Panc1 (cell line): ENCODE measurements around the gene PTTG1IP.

Experiments
- POLR2AphosphoS5 ChIP-seq: IDR thresholded peaks from 2 replicates; pipeline ENCODE4 v1.6.1; 2012; ENCODE audit warnings: mild to moderate bottlenecking, low read depth, low read length, moderate library complexity
- SIN3A ChIP-seq: IDR thresholded peaks from 2 replicates; pipeline ENCODE4 v1.6.1; 2012; ENCODE audit warnings: low read depth, mild to moderate bottlenecking, low read length, moderate library complexity, borderline replicate concordance; ENCODE audit not compliant: insufficient read depth
- TF ChIP-seq, protein P1 (sequence below): fragments of 450-650 bp; IDR thresholded peaks from 2 replicates; pipeline ENCODE4 v1.5.1; 2017; ENCODE audit warnings: mild to moderate bottlenecking

DNA sequence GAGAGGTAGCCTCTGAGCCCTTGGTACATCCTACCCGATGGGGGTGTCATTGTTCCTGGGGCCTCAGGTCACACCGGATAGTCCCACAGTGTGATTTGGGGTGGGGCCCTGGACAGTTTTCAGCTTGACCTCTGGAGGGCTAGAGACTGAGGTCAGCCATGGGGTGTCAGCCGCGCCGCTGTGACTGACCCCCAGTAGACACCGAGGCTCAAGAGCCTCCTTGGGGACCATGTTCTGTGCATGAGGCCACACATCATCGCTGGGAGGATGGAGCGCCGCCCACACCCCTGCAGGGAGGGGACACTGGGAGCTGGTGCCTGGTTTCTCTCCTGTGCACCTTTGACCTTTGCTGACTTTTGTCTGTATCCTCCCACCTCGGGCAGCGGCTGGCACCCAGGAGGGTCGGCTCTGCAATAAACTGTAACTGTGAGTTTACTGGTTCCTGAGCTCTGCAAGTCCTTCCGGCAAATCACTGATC is 24.6 kb upstream of the PTTG1IP start:
- no peak for TF ChIP-seq SIN3A
- no peak for TF ChIP-seq POLR2AphosphoS5
- TF ChIP-seq, protein P1, sequence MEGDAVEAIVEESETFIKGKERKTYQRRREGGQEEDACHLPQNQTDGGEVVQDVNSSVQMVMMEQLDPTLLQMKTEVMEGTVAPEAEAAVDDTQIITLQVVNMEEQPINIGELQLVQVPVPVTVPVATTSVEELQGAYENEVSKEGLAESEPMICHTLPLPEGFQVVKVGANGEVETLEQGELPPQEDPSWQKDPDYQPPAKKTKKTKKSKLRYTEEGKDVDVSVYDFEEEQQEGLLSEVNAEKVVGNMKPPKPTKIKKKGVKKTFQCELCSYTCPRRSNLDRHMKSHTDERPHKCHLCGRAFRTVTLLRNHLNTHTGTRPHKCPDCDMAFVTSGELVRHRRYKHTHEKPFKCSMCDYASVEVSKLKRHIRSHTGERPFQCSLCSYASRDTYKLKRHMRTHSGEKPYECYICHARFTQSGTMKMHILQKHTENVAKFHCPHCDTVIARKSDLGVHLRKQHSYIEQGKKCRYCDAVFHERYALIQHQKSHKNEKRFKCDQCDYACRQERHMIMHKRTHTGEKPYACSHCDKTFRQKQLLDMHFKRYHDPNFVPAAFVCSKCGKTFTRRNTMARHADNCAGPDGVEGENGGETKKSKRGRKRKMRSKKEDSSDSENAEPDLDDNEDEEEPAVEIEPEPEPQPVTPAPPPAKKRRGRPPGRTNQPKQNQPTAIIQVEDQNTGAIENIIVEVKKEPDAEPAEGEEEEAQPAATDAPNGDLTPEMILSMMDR, result no peak
